Measurements from ENCODE around the gene DDX54. TPM values are rescaled to one million over a fixed set of nuclear protein-coding genes. Genes with fewer than 3 reads are reported as not detected.

The DDX54 gene
- total and polyA plus RNA-seq, 2 of the 8 experiments (the other 6 are each of a cell fraction or from before 2014, with no cell fraction given) = 64.9 to 113 TPM

DNA sequence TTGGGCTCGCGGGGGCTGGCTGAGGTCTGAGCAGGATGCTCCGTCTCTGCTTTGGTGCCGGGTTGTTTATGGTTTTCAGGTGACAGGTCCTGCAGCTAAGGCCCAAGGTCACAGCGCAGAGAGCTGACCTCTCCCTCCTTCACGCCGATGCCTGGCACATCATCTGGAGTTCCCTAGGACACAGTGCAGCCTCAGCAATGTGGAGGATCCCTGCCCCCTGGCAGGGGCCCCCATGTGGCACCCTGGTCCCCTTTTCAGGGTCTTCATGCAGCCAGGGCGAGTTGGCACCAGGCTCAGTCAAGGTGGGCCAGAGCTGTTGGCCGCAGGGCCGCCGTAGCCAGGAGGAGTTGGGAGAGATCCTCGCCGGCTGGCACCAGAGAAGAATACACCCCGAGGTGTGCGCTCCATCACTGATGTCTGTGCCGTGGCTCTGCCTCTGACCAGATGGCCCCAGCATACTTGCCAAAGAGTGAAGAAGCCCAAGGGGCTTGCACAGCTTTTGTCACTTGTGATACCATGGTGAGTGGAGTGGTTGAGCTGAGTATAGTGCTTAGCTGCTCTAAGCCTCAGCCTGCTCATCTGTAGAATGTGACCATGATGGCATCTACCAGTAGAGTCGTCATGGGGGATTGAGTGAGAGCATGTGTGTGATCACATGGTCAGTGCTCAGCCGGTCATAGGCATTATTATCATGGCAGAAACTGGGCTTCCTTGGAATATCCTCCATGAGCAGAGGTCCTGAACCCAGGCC is 47.0 kb upstream of the DDX54 start:
- peak overlapping the region; percentile 48 for H3K4ac ChIP-seq (replicated peaks; ENCODE audit: insufficient read length, low read depth, low read length)
- no peak overlapping the region; the same call in 1 of the 2 replicates for H2BK15ac ChIP-seq (ENCODE audit: low read length)
- H3K79me1 ChIP-seq (ENCODE audit: low read depth, low read length) = no peaks in the 10 kb centered on the region
- no peak overlapping the region for H2BK120ac ChIP-seq (replicated peaks; ENCODE audit: low read depth, low read length)
- H2BK20ac ChIP-seq (ENCODE audit: low read length) = peak overlapping the region; percentile 2; the same call in 1 of the 2 replicates
- H3K9me3 ChIP-seq (ENCODE audit: insufficient read depth in 2 of 2, low read depth in 1 of 2, low read length in 1 of 2) = no peaks in the 10 kb centered on the region; a peak in 1 of 4 replicates
- H3K14ac ChIP-seq (ENCODE audit: insufficient read length) = no peak overlapping the region
- peak overlapping the region; percentile 23; the same call in 1 of the 2 replicates for H3K27ac ChIP-seq (ENCODE audit: low read depth, low read length)
- H2BK5ac ChIP-seq (ENCODE audit: low read depth, low read length) = peak overlapping the region; percentile 88
- peak overlapping the region; percentile 4 for H3K18ac ChIP-seq (ENCODE audit: extremely low read depth, low read length)
- no peak for DNase-seq (ENCODE audit: low read depth in 1 of 2, low spot score in 2 of 2)
- peak overlapping the region; percentile 86 for H2BK12ac ChIP-seq (ENCODE audit: low read depth, low read length)
- H3K56ac ChIP-seq (replicated peaks; ENCODE audit: insufficient read length, low read depth, low read length) = no peak overlapping the region
- H4K20me1 ChIP-seq (replicated peaks in 1 of 2; ENCODE audit: control insufficient read depth in 1 of 2, insufficient read depth in 2 of 2, low read length in 2 of 2) = peaks cover 0 to 2% of the 10 kb centered on the region in 2 experiments
- no peak overlapping the region for H3K23ac ChIP-seq (ENCODE audit: insufficient read length)
- FAIRE-seq = no peak
- no peaks in the 10 kb centered on the region; the same call in 1 of the 2 replicates for H3K23me2 ChIP-seq (ENCODE audit: low read depth, low read length)
- 0 out of 3 replicates have a peak, but pooled peaks of 1 of the 2 experiments have one; percentile 4 for TF ChIP-seq POLR2A (IDR thresholded peaks at IDR 0.05; ENCODE audit: control extremely low read depth in 1 of 2, low read depth in 2 of 2, low read length in 2 of 2)
- no peak for TF ChIP-seq BCL11A (IDR thresholded peaks at IDR 0.05; ENCODE audit: low read depth in 2 of 2, low read length in 2 of 2)
- TF ChIP-seq HDAC2 (IDR thresholded peaks at IDR 0.05; ENCODE audit: borderline replicate concordance in 1 of 2, low read depth in 2 of 2, low read length in 2 of 2) = no peak
- peaks cover 2 to 18% (median 9%) of the 10 kb centered on the region in 4 experiments; a peak in 5 of 8 replicates for H3K36me3 ChIP-seq (ENCODE audit: control insufficient read depth in 2 of 4, insufficient read depth in 4 of 4, low read length in 3 of 4)
- H4K8ac ChIP-seq (ENCODE audit: extremely low read depth, insufficient read depth, low read length) = no peak overlapping the region; the same call in 1 of the 2 replicates
- H2AK5ac ChIP-seq (ENCODE audit: low read depth, low read length) = peak overlapping the region; percentile 13; the same call in 1 of the 2 replicates
- ChIA-PET POLR2A (ENCODE audit: partially characterized antibody) (interaction anchor here (0.7 to 2.5 kb wide), 7 partner anchors 10 to 65 kb away, joined by 3 to 32 read pairs (median 3); partner anchors contain the start of gene TPCN1), CTCF (ENCODE audit: partially characterized antibody) (interaction anchor here (0.7 to 1.9 kb wide), 12 partner anchors 9 to 192 kb away, joined by 3 to 9 read pairs (median 3); no protein-coding TSS in a partner anchor)
- H3K4me1 ChIP-seq (replicated peaks in 1 of 4; ENCODE audit: control insufficient read depth in 3 of 4, insufficient read depth in 4 of 4, low read length in 3 of 4) = peaks cover 9 to 20% (median 20%) of the 10 kb centered on the region in 4 experiments
- H3K9ac ChIP-seq (replicated peaks in 1 of 4; ENCODE audit: extremely low read depth in 1 of 4, low read depth in 3 of 4, low read length in 3 of 4) = no peak overlapping the region
- peak overlapping the region; percentile 61 for H4K91ac ChIP-seq (replicated peaks; ENCODE audit: insufficient read length, low read length)
- H3K79me2 ChIP-seq (ENCODE audit: control insufficient read depth in 1 of 2, insufficient read depth in 2 of 2, low read length in 2 of 2) = no peaks in the 10 kb centered on the region
- peak overlapping the region; percentile 33 to 55 for H3K4me2 ChIP-seq (ENCODE audit: insufficient read depth in 1 of 2, low read depth in 2 of 2, low read length in 2 of 2)
- H3K27me3 ChIP-seq (replicated peaks in 1 of 4; ENCODE audit: control insufficient read depth in 3 of 4, extremely low read depth in 1 of 4, insufficient read depth in 3 of 4, low read length in 3 of 4) = no peaks in the 10 kb centered on the region; a peak in 1 of 7 replicates
- WGBS, 2 experiments (ENCODE audit: extremely low coverage in 1 of 2, insufficient coverage in 1 of 2, insufficient read length in 1 of 2, insufficient replicate concordance in 2 of 2, low coverage in 1 of 2, low lambda C conversion rate in 2 of 2, missing lambda C conversion rate in 1 of 2) = 92% methylated on average over 18 of the region's 18 CpGs; no CpG with 5 or more reads in 1 of the 2 experiments
- H4K5ac ChIP-seq (ENCODE audit: insufficient read length, low read depth, low read length) = peak overlapping the region; percentile 33
- H3K4me3 ChIP-seq (ENCODE audit: extremely low read depth in 1 of 4, insufficient read depth in 2 of 4, low read depth in 3 of 4, low read length in 4 of 4) = peak overlapping the region in 1 of 4 experiments; percentile 29; a peak in 2 of 8 replicates
- H2AFZ ChIP-seq (ENCODE audit: low read length) = no peak overlapping the region
